ENCODE results near the gene SMIM41. TPM values are rescaled to one million over a fixed set of nuclear protein-coding genes. Genes with fewer than 3 reads are reported as not detected.
"Not testable (repeated sequence)": the region's sequence is repeated elsewhere in the genome, so short reads cannot be mapped to it uniquely, and the experiment has no call there.

The SMIM41 gene
- total RNA-seq, 1 experiment from 2014 or later, result not detected

GRCh38 chr12:52085682-52086180 lies 6.2 kb downstream of the SMIM41 start:
- no peak for DNase-seq (ENCODE audit: low read depth)

- no peak for DNase-seq (ENCODE audit: low read depth)
Measured at GRCh38 chr12:52086366-52086765, 6.9 kb downstream of the SMIM41 start.

GRCh38 chr12:52086944-52087835 lies 7.7 kb downstream of the SMIM41 start:
- no peak for DNase-seq (ENCODE audit: low read depth)

- DNase-seq (ENCODE audit: low read depth), result no peak
Measured at GRCh38 chr12:52087961-52088820, 8.7 kb downstream of the SMIM41 start.

- DNase-seq (ENCODE audit: low read depth), result no peak
Measured at GRCh38 chr12:52089491-52089890, 10.0 kb downstream of the SMIM41 start.

- DNase-seq (ENCODE audit: low read depth), result no peak
Measured at GRCh38 chr12:52090291-52090690, 10.8 kb downstream of the SMIM41 start.

GRCh38 chr12:52091061-52091460 lies 11.6 kb downstream of the SMIM41 start:
- no peak for DNase-seq (ENCODE audit: low read depth)

GRCh38 chr12:52091869-52092268 lies 12.4 kb downstream of the SMIM41 start:
- no peak for DNase-seq (ENCODE audit: low read depth)

- no peak for DNase-seq (ENCODE audit: low read depth)
Measured at GRCh38 chr12:52093346-52093745, 13.8 kb downstream of the SMIM41 start.

- no peak for DNase-seq (ENCODE audit: low read depth)
Measured at GRCh38 chr12:52096332-52097044, 17.0 kb downstream of the SMIM41 start.

GRCh38 chr12:52097045-52097666 lies 17.7 kb downstream of the SMIM41 start:
- DNase-seq (ENCODE audit: low read depth), result no peak

GRCh38 chr12:52104431-52105089 lies 25.1 kb downstream of the SMIM41 start:
- DNase-seq (ENCODE audit: low read depth), result not testable (repeated sequence)

GRCh38 chr12:52116222-52117125 lies 37.0 kb downstream of the SMIM41 start:
- peak; percentile 61 for DNase-seq (ENCODE audit: low read depth)

- DNase-seq (ENCODE audit: low read depth), result not testable (repeated sequence)
Measured at GRCh38 chr12:52117806-52118475, 38.4 kb downstream of the SMIM41 start.

GRCh38 chr12:52119398-52120254 lies 40.1 kb downstream of the SMIM41 start:
- DNase-seq (ENCODE audit: low read depth), result peak; percentile 71

- DNase-seq (ENCODE audit: low read depth), result peak; percentile 30
Measured at GRCh38 chr12:52120951-52121823, 41.7 kb downstream of the SMIM41 start.
